ENCODE measurements around the gene MPG. TPM values are rescaled to one million over a fixed set of nuclear protein-coding genes. Genes with fewer than 3 reads are reported as not detected.

Gene MPG
- total RNA-seq, 2 donors from 2014 or later, result 111 to 138 TPM

DNA sequence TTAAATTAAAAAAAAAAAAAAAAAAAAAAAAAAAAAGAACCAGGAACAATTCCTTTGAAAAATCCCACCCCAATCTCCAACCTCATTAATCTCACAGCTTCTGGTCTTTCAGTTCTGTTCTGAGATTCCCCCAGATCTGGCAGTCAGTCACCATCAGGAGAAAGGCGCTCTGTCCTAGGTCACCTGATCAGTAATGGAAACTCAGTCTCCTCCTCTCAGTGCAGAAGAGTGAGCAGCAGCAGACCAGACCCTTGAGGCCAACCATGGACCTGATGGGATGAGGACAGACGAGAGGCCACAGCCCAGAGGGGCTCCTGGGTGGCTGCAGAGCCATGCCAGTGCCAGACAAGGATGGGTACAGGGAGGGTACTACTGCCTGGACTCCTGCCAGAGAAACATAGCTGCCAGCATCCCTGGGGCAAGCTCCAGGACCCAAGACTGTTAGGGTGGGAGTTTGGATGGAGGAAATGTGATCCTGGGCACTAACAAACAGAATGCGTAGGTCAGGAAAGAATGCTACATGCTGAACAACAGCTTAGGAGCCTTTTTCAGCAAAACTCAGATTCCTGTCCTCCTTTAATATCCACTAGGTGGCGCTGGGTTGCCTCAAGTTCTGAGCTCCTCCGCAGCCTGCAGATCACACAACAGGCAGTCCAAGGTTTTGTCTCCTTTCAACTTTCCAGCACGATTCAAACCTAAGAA lies 28.7 kb downstream of the MPG start:
- Histone ChIP-seq H3K9me3 (no peaks in the 10 kb centered on the region), H3K27ac (no peak overlapping the region), H3K4me3 (no peak overlapping the region), H3K36me3 (peaks cover 0 to 3% of the 10 kb centered on the region in 2 donors), H3K4me1 (replicated peaks) (no peaks in the 10 kb centered on the region), H3K27me3 (replicated peaks; ENCODE audit: insufficient read depth) (no peaks in the 10 kb centered on the region)
- no peak for TF ChIP-seq POLR2A (IDR thresholded peaks at IDR 0.05)
- TF ChIP-seq POLR2AphosphoS5 (IDR thresholded peaks at IDR 0.05), result peak; percentile 26
- TF ChIP-seq, protein P1, sequence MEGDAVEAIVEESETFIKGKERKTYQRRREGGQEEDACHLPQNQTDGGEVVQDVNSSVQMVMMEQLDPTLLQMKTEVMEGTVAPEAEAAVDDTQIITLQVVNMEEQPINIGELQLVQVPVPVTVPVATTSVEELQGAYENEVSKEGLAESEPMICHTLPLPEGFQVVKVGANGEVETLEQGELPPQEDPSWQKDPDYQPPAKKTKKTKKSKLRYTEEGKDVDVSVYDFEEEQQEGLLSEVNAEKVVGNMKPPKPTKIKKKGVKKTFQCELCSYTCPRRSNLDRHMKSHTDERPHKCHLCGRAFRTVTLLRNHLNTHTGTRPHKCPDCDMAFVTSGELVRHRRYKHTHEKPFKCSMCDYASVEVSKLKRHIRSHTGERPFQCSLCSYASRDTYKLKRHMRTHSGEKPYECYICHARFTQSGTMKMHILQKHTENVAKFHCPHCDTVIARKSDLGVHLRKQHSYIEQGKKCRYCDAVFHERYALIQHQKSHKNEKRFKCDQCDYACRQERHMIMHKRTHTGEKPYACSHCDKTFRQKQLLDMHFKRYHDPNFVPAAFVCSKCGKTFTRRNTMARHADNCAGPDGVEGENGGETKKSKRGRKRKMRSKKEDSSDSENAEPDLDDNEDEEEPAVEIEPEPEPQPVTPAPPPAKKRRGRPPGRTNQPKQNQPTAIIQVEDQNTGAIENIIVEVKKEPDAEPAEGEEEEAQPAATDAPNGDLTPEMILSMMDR (IDR thresholded peaks at IDR 0.05), result peak; percentile 68 to 81 (median 75)
- intact Hi-C loops (cut with DNase I), result loop anchor here (5.0 kb wide), 2 partner anchors 71 to 256 kb away; partner anchors contain the start of gene HBA1
- 31% methylated on average over 6 of the region's 6 CpGs for WGBS
- DNase-seq (ENCODE audit: low spot score), result peak; percentile 61

GRCh38 chr16:112153-112840 lies 34.3 kb downstream of the MPG start:
- TF ChIP-seq, protein P1 (IDR thresholded peaks at IDR 0.05), result no peak
- no peak for TF ChIP-seq POLR2AphosphoS5 (IDR thresholded peaks at IDR 0.05)
- TF ChIP-seq POLR2A (IDR thresholded peaks at IDR 0.05), result no peak
- Histone ChIP-seq H3K4me1 (replicated peaks) (no peaks in the 10 kb centered on the region), H3K27me3 (replicated peaks; ENCODE audit: insufficient read depth) (no peaks in the 10 kb centered on the region), H3K36me3 (peaks cover 0 to 3% of the 10 kb centered on the region in 2 donors), H3K27ac (no peak overlapping the region), H3K4me3 (no peak overlapping the region), H3K9me3 (no peaks in the 10 kb centered on the region)
- no peak for DNase-seq (ENCODE audit: low spot score)
- intact Hi-C loops (cut with DNase I), result no loop called here
- 94% methylated on average over 21 of the region's 21 CpGs for WGBS

DNA sequence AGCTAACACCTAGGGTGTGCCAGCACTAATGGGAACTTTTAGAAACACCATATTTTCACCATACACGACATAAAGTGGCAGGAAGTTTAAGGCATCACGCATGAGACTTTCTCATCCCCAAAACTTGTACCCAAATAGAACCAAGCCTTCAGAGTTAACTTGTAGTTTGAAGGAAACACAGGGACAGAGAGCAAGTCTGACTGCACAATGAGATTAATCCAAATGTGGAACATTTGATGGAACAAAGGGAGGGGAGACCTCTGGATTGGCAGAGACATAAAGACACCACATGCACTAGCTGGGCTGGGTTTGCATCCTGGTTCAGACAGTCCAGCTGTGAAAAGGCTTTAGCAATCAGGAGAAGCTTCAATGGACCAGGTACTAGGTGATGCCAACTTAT lies 36.3 kb downstream of the MPG start:
- intact Hi-C loops (cut with DNase I), result no loop called here
- no peak for DNase-seq (ENCODE audit: low spot score)
- TF ChIP-seq POLR2AphosphoS5 (IDR thresholded peaks at IDR 0.05), result no peak
- no peak for TF ChIP-seq POLR2A (IDR thresholded peaks at IDR 0.05)
- TF ChIP-seq, protein P1 (IDR thresholded peaks at IDR 0.05), result no peak
- H3K36me3 ChIP-seq, result peaks cover 0 to under 1% of the 10 kb centered on the region in 2 donors
- H3K27me3 ChIP-seq (replicated peaks; ENCODE audit: insufficient read depth), result no peaks in the 10 kb centered on the region
- H3K4me3 ChIP-seq, result no peak overlapping the region
- 90% methylated on average over 2 of the region's 2 CpGs for WGBS
- no peaks in the 10 kb centered on the region for H3K4me1 ChIP-seq (replicated peaks)
- no peaks in the 10 kb centered on the region for H3K9me3 ChIP-seq
- no peak overlapping the region for H3K27ac ChIP-seq

- Histone ChIP-seq H3K27me3 (replicated peaks; ENCODE audit: insufficient read depth) (no peaks in the 10 kb centered on the region), H3K27ac (no peak overlapping the region), H3K4me3 (no peak overlapping the region), H3K4me1 (replicated peaks) (no peaks in the 10 kb centered on the region), H3K9me3 (no peaks in the 10 kb centered on the region), H3K36me3 (no peaks in the 10 kb centered on the region)
- no peak for DNase-seq (ENCODE audit: low spot score)
- intact Hi-C loops (cut with DNase I), result no loop called here
- 75% methylated on average over 7 of the region's 7 CpGs for WGBS
- no peak for TF ChIP-seq POLR2AphosphoS5 (IDR thresholded peaks at IDR 0.05)
- TF ChIP-seq, protein P1 (IDR thresholded peaks at IDR 0.05), result no peak
- no peak for TF ChIP-seq POLR2A (IDR thresholded peaks at IDR 0.05)
These were observed 38.0 kb downstream of the MPG start for GRCh38 chr16:116015-116414.
